Upper lobe of left lung (tissue), 4 donors: ENCODE results near the gene ARID5B.

Source experiments
- EP300 ChIP-seq, 4 donors: sonication (generic); formaldehyde crosslinking; IDR thresholded peaks; one replicate each; pipeline ENCODE4 v1.5.1; 2017; ENCODE audit warnings: antibody characterized with exemption in 4 of 4, control low read depth in 2 of 4
- POLR2A ChIP-seq, 4 donors: fragments of 450-650 bp; IDR thresholded peaks; one replicate each; pipeline ENCODE4 v1.5.1; 2016 to 2017; ENCODE audit warnings: antibody characterized with exemption in 4 of 4, mild to moderate bottlenecking in 2 of 4
- POLR2AphosphoS5 ChIP-seq, 2 donors: sonication (generic); formaldehyde crosslinking; IDR thresholded peaks; one replicate each; pipeline ENCODE4 v1.5.1; 2017; ENCODE audit warnings: antibody characterized with exemption in 2 of 2
- TF ChIP-seq, protein P1 (sequence below), 6 experiments: fragments of 450-650 bp in 4 of 6; fragments of 200-600 bp in 2 of 6; sonication (generic) in 2 of 6; IDR thresholded peaks; one replicate each; pipeline ENCODE4 v1.5.1; 2016 to 2019; ENCODE audit warnings: antibody characterized with exemption in 6 of 6

DNA sequence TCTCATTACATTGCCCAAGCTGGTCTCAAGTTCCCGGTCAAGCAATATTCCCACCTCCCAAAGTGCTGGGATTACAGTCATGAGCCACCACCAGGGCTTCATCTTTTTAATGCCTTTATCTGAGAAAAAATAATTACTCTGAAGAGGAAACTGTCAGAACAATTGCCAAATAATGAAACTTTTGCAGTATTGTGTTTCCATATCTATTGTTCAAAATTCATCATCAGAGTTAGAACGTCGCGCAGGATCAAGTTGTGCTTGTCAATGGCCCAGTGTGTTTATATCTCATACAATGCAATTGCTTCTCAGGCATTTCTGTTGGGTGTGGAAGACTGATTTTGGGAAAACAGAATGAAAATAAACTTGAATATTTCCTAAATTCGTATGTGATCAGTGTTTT is 143.1 kb downstream of the ARID5B start:
- TF ChIP-seq, protein P1, sequence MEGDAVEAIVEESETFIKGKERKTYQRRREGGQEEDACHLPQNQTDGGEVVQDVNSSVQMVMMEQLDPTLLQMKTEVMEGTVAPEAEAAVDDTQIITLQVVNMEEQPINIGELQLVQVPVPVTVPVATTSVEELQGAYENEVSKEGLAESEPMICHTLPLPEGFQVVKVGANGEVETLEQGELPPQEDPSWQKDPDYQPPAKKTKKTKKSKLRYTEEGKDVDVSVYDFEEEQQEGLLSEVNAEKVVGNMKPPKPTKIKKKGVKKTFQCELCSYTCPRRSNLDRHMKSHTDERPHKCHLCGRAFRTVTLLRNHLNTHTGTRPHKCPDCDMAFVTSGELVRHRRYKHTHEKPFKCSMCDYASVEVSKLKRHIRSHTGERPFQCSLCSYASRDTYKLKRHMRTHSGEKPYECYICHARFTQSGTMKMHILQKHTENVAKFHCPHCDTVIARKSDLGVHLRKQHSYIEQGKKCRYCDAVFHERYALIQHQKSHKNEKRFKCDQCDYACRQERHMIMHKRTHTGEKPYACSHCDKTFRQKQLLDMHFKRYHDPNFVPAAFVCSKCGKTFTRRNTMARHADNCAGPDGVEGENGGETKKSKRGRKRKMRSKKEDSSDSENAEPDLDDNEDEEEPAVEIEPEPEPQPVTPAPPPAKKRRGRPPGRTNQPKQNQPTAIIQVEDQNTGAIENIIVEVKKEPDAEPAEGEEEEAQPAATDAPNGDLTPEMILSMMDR (IDR thresholded peaks at IDR 0.05): no peak
- no peak for TF ChIP-seq POLR2A (IDR thresholded peaks at IDR 0.05)
- no peak for TF ChIP-seq EP300 (IDR thresholded peaks at IDR 0.05)
- no peak for TF ChIP-seq POLR2AphosphoS5 (IDR thresholded peaks at IDR 0.05)
